NOMO-1 treated with DMSO at 0.1 percent for 48 hours (cell line): ENCODE data around the gene RLN1.
A peak's percentile ranks its signal among the peaks of the same experiment; 100 is the strongest.
"Not testable (repeated sequence)": the region's sequence is repeated elsewhere in the genome, so short reads cannot be mapped to it uniquely, and the experiment has no call there.

Source experiments
- DNase-seq: peaks from one replicate; lab custom pipeline; 2025; ENCODE audit not compliant: unreplicated experiment; lab: John Stamatoyannopoulos, UW

The RLN1 gene, protein sequence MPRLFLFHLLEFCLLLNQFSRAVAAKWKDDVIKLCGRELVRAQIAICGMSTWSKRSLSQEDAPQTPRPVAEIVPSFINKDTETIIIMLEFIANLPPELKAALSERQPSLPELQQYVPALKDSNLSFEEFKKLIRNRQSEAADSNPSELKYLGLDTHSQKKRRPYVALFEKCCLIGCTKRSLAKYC

DNA sequence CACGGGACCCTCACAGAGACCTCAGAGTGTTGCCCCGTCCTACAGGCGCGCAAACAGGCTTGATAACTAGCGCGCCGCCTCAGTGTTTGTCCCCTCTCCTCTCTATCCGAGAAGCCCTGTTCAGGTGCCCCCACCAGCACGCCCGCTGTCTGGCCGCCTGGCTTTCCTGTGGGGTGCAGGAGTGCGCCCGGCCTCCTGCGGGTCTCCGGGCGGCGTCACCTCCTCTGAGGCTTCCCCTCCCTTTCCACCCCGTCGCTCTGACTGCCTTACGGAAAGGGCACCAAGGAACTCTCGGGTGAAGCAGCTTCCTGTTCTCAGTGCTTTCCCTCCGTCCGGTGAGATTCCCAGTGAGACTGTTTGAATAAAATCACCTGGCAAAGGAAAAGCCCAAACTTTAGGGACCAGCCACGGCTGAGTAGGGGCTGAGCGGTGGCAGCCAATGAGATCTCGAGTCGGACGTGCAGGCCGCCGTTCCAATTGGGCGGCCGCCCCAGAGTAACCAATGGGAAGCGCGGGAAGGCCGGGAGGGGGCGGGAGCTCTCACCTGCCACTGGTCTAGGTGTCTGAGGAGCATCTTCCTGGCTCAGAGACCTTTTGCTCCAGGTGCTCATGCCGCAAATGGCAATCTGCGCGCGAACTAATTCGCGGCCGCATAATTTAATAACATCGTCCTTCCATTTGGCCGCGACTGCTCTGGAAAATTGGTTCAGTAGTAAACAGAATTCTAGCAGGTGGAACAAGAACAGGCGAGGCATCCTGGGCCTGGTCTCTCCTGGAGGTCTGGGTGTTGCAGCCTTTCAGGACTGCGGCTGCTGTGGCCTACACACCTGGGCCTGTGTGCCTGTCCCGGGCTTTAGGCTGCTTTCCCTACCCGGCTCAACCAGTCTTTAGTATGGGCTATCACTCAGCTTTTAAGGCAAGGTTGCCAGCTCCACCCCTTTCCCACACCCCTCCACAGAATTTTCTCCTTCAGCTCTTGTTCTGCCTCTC is at the start of gene RLN1:
Gene RLN1 (minus strand): TSS at position 885 of the 990 bp plus-strand sequence. CDS start 130 bp downstream, at position 755.
- not testable (repeated sequence) for DNase-seq

DNA sequence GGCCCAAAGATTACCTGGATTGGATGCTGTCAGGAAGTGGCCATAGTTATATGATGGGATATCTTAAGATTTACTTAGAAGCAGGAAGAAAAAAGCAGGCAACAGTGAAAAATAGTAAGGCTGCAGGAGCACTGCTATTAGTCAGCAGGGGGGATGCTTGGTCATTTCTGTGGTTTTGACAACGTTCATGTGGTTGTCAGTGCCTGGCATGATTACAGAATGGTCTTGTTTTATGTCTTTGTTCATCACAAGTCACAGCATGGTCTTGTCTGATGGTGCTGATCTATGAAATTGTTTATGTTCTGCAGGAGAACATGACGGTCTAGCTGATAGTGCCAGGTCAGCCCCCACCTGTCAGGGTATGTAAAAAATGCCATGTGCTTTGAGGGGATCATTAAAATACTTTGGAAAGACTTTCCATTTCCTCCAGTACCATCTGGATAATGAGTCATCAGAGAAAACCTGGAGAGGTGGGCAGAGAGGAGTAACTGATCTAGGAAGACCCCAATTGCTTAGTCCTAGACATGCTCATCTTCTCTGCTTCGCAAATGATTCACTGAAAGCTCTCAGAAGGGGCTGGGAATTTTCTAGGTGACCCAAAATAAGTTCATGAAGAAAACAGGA is 49.5 kb upstream of the RLN1 start:
- DNase-seq, result peak; percentile 48

DNA sequence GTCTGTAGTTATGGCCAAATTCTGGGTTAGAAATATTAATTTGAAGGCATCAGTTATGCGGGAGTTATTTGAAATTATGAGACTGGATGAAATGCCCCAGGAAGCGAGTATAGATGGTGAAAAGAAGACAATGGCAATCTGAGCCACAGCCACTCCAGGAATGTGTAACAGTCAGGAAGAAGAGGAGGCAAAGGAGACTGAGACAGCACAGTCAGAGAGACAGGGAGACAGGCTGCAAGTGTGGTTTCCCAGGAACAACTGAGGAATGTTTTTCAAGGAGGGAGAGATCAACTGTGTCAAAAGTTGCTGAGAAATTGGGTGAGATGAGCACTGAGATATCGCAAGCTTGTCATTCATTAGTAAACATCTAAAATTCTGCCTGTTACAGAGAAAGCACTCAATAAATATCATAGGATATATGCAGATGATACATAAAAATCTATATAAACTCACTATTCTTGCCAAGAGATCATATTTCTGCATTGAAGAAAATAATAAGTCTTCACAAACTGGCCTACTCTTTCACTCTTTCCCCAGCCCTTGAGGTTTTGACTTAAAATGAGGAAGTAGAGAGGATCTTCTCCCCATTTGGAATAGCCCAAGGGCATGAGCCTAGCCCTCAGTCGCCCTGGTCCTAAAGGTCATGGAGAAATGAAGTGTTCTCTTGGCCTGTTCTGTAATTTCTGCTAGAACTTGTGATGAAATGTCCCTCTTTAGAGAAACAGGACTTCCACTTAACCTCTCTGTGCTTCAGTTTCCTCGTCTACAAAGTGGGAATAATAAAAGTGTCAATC is 48.5 kb upstream of the RLN1 start:
- peak; percentile 35 for DNase-seq

DNA sequence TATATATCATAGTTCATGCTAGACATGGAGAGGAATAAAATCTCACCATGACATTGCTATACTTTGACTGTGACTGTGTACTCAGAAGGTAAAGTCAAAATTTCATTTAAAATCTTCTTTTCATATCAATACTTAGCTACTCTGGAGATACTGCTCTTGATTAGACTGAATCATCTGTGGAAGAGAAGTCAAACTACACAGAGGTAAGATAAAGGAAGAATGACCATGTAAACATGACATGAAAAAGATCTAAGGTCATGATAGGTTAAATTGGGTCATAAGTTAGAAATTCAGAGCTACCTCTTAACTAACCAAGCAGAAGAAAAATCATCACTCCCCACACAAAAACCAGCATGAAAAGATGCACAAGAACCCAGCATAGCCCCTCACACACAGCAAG is 44.8 kb upstream of the RLN1 start:
- no peak for DNase-seq

DNA sequence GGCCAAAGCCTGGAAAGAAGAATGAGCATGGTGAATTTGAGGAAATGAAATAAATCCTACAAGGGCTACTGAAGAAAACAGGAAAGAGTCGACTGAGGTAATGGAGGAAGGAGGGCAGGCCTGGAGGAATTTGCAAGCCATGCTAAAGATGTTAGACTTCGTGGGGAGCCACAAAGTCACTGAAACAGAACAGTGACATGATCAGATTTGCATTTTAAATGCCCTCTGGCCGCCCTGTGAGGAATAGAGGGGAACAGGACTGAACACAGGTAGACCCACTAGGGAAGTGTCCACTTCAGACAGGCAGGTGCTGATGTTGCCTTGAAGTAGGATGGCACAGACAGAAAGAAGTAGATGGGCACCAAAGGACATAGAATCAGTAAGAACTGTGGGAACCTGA is 42.8 kb upstream of the RLN1 start:
- no peak for DNase-seq

DNA sequence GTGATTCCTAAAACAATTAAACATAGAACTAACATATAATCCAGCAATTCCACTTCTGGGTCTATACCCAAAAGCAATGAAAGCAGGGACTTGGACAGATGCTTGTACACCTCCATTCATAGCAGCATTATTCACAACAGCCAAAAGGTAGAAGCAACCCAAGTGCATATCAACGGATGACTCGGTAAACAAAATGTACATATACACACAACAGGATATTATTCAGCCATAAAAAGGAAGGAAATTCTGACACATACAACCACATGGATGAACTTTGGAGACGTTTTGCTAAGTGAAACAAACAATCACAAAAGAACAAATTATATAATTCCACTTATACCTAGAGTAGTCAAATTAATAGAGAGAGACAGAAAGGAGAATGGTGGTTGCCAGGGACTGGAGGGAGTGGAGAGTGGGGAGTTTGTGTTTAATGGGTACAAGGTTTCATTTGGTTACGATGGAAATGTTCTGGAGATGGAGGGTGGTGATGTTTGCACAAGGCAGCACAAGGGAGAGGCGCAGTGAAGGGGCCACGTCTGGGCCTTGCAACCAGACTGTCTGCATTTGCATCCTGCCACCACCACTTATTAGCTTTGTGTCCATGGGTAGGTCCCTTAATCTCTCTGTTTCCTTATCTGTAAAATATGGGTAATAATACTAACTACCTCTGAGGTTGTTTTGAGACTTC is 36.3 kb upstream of the RLN1 start:
- DNase-seq, result no peak

DNA sequence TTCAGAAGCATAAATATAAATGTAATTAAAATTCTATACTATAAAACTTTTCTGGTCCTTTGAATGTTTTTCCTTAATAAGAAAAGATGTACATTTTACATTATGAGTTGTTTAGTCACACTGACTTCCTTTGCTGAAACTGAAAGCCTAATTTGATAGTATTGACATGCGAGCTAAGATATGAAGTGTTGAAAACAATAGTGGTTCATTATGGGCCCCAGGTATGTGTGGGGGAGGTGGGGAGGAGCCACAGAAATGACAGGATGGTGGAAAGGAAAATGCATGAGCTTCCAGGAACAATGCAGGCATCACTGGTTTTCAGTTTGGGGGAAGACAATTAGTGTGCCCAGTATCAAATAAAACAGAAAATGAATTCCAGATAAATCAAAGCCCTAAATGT is 35.4 kb upstream of the RLN1 start:
- no peak for DNase-seq

DNA sequence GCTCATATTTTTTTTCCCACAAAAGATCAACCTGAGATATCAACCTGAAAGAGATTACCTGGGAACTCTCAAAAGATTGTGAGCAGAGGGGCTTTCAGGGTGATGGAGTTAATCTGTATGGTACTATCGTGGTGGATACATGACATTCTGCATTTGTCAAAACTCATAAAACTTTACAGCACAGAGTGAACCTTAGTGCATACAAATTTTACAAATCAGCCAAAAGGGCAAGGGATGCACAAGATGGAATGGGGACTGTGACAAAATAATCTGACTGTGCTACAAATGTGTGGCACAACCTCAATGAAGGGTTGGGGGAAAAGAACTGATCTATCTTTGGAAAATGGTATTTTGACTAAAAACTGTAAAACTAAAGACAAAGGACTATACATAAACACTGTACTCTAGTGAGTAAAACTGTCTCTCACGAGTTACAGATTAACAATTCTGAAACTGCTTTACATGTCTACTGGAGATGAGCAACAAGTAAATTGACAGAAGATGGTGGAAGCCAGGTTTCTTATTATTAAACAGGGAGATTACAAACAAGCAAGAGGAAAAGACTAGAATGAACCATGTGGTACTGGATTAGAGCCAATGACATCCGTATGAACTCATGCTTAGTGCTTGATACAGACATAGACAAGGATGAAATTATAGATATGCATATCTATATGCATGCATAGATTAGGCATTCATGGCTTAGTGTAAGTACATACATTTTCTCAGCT is 24.8 kb upstream of the RLN1 start:
- DNase-seq, result no peak

DNA sequence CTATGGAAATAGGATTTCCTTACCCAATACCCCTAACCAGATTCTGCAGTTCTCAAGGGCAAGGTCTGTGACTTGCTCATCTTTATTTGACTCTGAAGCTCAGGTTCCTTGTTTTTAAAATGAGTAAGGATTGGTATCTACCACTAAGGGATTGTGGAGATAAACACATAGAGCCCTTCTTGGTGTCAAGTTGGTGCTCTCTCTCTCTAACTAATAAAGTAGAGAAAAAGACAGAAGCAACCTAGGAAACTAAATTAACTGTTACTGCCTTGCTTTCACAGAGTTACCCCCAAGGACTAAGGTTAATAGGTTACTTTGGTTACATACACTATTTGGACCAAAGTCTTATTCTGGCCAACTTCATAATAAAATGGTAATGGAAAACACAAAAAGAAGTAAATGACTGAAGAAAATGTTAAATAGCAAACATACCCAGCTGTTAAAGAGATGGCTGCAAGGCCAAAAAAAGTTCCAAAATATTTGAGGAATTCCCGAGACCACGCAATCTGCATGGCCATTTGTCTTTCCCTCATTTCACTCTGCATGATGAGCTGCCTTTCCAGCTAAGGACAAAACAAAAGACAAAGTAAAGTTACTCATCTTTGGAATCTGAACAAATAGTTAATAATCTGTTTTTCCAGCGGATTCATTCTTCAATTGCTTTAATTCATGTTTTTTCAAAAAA is 21.8 kb upstream of the RLN1 start:
- DNase-seq, result no peak

DNA sequence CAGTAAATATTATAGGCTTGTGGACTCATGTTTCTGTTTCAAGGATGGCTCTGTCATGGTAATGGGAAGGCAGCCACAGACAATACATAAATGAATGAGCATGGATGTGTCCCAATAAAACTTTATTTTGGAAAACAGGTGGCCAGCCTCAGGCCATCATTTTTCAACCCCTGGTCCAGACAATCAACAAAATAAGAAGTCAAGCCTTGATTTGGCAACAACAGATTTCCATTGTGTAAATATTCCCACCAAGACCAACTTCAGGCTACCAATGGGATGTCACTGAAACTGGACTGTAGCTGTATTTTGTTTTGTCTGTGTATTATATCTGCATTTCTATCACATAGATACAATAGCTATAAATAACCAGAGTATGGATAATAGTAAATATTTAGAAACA is 20.7 kb upstream of the RLN1 start:
- DNase-seq, result no peak

DNA sequence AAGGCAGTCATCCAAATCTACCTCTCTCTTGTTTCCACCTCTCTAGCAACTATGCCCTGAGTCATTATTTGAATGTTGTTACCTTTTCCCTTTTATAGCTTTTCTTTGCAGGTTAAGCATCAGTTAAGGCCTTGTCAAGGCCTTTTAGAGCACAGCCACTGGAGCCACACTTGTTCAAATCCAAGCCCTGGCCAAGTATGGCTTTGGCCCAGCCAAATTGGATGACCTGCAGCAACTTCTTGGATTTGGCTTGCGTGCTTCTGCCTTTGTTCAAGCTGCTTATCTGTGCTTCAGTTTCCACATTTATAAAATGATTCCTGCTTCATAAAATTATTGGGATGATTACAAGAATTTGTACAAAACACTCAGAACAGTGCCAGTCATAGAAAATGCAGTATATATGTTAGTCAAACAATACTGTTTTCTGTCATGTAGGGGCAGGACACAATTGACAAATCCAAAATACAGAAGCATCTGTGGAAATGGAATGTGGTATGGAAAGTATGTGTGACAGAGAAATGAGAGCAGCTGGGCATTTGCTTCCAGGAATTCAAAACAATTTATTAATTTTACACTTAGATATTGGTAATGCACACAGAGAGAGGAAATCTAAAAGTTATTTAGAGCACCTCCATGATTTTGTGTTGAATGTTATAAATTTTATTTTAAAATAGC is 17.9 kb upstream of the RLN1 start:
- DNase-seq, result no peak

DNA sequence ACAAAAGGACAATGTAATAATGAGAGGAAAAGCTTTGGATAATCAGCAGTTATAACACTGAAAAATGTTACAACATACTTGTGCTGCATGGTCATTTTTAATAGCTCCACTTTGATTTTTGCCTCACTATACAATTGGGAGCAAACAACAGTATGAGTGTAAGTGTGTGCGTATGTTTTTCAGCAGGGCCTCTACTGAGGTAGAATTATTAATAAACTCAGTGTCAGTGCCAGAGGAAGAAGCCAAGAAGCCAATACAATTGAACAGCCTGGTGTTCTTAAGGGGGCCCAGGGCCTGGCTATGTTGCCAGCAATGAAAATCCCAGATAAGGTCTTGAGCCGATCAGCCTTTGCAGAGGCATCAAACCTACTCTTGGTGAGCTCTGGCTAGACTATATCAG is 16.1 kb upstream of the RLN1 start:
- no peak for DNase-seq

DNA sequence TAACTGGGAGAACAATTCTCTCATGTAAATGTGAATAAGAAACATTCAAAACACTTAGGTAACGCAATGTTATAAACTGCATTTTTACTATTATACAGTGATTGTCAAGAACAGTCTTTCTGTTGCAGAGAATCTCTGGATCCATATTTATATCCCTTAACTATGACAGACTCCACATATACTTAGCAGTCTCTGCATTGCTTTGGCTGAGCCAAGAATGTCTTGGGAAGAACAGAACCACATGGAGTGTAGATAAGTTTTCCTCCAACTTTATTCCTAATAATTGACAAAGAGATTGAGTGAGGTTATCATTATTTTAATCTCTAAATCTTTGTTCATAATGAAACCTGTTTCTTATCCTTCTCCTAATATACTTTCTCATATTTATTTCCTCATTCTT is 15.6 kb upstream of the RLN1 start:
- DNase-seq, result no peak

DNA sequence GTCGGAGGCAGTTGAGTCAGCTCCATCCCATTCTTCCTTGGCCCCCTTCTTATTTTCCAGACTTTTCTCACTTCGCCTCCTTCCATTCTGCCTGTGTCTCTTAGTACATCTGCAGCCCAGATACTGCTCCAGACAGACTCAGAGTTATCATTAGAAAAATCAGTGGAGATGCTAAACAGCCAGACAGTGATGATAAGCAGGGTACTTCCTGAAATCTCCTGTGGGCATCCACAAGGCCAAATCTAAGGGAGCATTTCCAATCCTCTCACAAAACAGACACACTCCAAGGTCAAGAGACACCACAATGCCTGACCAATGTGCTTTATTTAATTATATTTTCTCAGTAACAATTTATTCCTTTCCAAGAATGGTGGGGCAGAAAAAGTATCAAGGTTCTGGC is 14.5 kb upstream of the RLN1 start:
- DNase-seq, result no peak

DNA sequence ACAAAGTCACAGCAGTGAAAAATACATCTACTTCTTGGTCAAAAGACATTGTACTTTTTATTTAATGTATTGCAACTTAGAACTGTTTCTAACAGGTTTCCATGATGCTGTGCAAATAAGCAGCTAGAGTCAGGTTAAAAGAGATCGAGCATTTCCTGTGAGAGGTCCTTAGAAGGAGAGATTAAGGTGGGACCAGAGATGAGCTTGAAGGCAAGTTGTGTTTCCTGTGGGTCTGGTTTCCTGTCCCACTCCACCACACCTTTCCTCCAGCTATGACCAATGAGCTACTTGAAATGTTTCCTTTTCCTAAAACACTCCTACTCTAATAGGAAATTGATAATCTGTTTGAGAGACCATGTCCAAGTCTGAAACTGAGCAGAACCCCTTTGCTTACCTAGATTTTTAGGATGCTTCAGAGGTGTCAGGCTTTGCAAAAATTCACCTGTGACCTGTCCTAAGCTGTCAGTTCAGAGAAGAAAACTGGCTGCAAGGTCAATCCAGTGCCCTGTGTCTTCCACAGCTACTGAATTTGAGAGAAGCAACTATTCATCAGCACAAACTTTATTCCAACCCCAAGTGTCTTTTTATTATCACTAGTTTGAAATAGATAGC is 13.1 kb upstream of the RLN1 start:
- no peak for DNase-seq

DNA sequence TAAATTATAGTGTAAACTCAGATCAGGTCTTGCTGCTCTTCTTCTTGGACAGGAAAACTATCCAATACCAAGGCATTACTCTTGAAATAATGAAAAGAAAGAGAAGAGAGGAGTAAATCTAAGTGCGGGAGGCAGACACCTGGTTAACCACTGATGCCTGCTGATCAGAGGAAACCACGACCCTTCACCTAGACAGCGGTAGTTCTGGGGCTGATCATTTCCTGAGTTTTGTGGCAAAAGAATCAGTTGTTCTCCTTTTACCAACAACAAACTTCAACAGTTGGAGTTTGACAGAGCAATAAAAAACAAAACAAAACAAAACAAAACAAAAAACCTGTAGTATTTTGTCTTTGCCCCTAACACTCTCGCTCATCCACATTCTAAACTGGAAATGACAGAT is 3.0 kb downstream of the RLN1 start:
- no peak for DNase-seq

DNA sequence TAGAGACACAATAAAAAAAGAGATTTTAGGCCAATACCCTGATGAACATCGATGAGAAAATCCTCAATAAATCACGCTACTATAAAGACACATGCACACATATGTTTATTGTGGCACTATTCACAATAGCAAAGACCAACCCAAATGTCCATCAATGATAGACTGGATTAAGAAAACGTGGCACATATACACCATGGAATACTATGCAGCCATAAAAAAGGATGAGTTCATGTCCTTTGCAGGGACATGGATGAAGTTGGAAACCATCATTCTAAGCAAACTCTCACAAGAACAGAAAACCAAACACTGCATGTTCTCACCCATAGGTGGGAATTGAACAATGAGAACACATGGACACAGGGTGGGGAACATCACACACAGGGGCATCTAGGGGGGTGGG is 8.4 kb downstream of the RLN1 start:
- not testable (repeated sequence) for DNase-seq

DNA sequence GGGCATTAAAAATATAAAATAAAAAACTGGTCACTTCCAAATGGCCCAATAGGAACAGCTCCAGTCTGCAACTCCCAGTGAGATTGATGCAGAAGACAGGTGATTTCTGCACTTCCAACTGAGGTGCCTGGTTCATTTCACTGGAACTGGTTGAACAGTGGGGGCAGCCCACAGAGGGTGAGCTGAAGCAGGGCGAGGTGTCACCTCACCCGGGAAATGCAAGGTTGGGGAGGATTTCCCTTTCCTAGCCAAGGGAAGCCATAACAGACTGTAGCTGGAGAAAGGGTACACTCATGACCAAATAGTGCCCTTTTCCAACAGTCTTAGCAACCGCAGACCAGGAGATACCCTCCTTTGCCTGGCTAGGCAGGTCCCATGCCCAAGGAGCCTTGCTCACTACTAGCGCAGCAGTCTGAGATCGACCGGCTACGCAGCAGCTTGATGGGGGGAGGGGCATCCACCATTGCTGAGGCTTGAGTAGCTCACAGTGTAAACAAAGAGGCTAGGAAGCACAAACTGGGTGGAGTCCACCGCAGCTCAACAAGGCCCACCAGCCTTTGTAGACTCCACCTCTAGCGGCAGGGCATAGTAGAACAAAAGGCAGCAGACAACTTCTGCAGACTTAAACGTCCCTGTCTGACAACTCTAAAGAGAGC is 12.7 kb downstream of the RLN1 start:
- no peak for DNase-seq
